ENCODE results near the gene MAMDC2.
"Not testable (repeated sequence)": the region's sequence is repeated elsewhere in the genome, so short reads cannot be mapped to it uniquely, and the experiment has no call there.

Gene MAMDC2

GRCh38 chr9:70217029-70217428, 173.4 kb downstream of the MAMDC2 start:
- no peak for DNase-seq

- DNase-seq: no peak
Measured at GRCh38 chr9:70218767-70219166, 175.1 kb downstream of the MAMDC2 start.

GRCh38 chr9:70220216-70220615, 176.6 kb downstream of the MAMDC2 start:
- DNase-seq: no peak

- no peak for DNase-seq
Measured at GRCh38 chr9:70222354-70222753, 178.7 kb downstream of the MAMDC2 start.

GRCh38 chr9:70228118-70228517, 184.5 kb downstream of the MAMDC2 start:
- DNase-seq: no peak

GRCh38 chr9:70228611-70229010, 185.0 kb downstream of the MAMDC2 start:
- DNase-seq: no peak

- no peak for DNase-seq
Measured at GRCh38 chr9:70229026-70229425, 185.4 kb downstream of the MAMDC2 start.

GRCh38 chr9:70229579-70229978, 185.9 kb downstream of the MAMDC2 start:
- DNase-seq: peak; percentile 11

GRCh38 chr9:70232476-70232875, 188.8 kb downstream of the MAMDC2 start:
- no peak for DNase-seq

- not testable (repeated sequence) for DNase-seq
Measured at GRCh38 chr9:70234208-70234607, 190.6 kb downstream of the MAMDC2 start.

- DNase-seq: not testable (repeated sequence)
Measured at GRCh38 chr9:70245952-70246351, 202.3 kb downstream of the MAMDC2 start.

GRCh38 chr9:70250221-70250620, 206.6 kb downstream of the MAMDC2 start:
- DNase-seq: no peak

- DNase-seq: no peak
Measured at GRCh38 chr9:70255486-70255885, 211.8 kb downstream of the MAMDC2 start.

GRCh38 chr9:70256123-70256551, 212.5 kb downstream of the MAMDC2 start:
- DNase-seq: no peak

- no peak for DNase-seq
Measured at GRCh38 chr9:70257502-70257901, 213.9 kb downstream of the MAMDC2 start.

- DNase-seq: peak; percentile 81
Measured at GRCh38 chr9:70257991-70258691, 214.5 kb downstream of the MAMDC2 start.

- peak; percentile 88 for DNase-seq
Measured at GRCh38 chr9:70258692-70259511, 215.3 kb downstream of the MAMDC2 start, which contains the start of gene SMC5. Gene SMC5, plus strand, starts transcription at chr9:70258978. Its CDS starts 101 bp downstream, at chr9:70259079.

GRCh38 chr9:70259512-70259802, 215.8 kb downstream of the MAMDC2 start:
- DNase-seq: no peak

- DNase-seq: no peak
Measured at GRCh38 chr9:70260007-70260443, 216.4 kb downstream of the MAMDC2 start.

- no peak for DNase-seq
Measured at GRCh38 chr9:70260606-70261005, 217.0 kb downstream of the MAMDC2 start.

GRCh38 chr9:70261131-70261870, 217.7 kb downstream of the MAMDC2 start:
- DNase-seq: no peak

GRCh38 chr9:70262366-70262765, 218.7 kb downstream of the MAMDC2 start:
- DNase-seq: no peak

GRCh38 chr9:70262948-70263347, 219.3 kb downstream of the MAMDC2 start:
- no peak for DNase-seq

- DNase-seq: no peak
Measured at GRCh38 chr9:70263421-70263820, 219.8 kb downstream of the MAMDC2 start.
